IPS-18a (cell line): ENCODE results near the gene TEX13D.

Experiments used
- H3K27ac ChIP-seq: one replicate; pipeline ENCODE4 v1.5.1; 2013; ENCODE audit warnings: low read length
- H3K27me3 ChIP-seq: one replicate; pipeline ENCODE4 v1.6.1; 2013; ENCODE audit warnings: mild to moderate bottlenecking, low read length; ENCODE audit not compliant: control insufficient read depth, insufficient read depth
- H3K36me3 ChIP-seq: one replicate; pipeline ENCODE4 v1.6.1; 2013; ENCODE audit warnings: low read depth, low read length; ENCODE audit not compliant: control insufficient read depth
- H3K4me1 ChIP-seq: one replicate; pipeline ENCODE4 v1.6.1; 2013; ENCODE audit warnings: low read depth, low read length; ENCODE audit not compliant: control insufficient read depth
- H3K4me3 ChIP-seq: one replicate; pipeline ENCODE4 v1.5.1; 2013; ENCODE audit warnings: low read length
- H3K9ac ChIP-seq: one replicate; pipeline ENCODE4 v1.6.1; 2013; ENCODE audit warnings: mild to moderate bottlenecking, low read length, moderate library complexity
- H3K9me3 ChIP-seq: one replicate; pipeline ENCODE4 v1.6.1; 2013; ENCODE audit warnings: low read depth, low read length; ENCODE audit not compliant: control insufficient read depth

Gene TEX13D

GRCh38 chrX:124338733-124339514, 6.5 kb downstream of the TEX13D start:
- Histone ChIP-seq H3K4me3 (no peak overlapping the region), H3K36me3 (no peaks in the 10 kb centered on the region), H3K27me3 (no peaks in the 10 kb centered on the region), H3K9ac (no peak overlapping the region), H3K4me1 (no peaks in the 10 kb centered on the region), H3K27ac (no peak overlapping the region), H3K9me3 (no peaks in the 10 kb centered on the region)

- H3K9me3 ChIP-seq = no peaks in the 10 kb centered on the region
- no peak overlapping the region for H3K9ac ChIP-seq
- H3K36me3 ChIP-seq = no peaks in the 10 kb centered on the region
- H3K4me1 ChIP-seq = no peaks in the 10 kb centered on the region
- H3K4me3 ChIP-seq = no peak overlapping the region
- H3K27ac ChIP-seq = no peak overlapping the region
- H3K27me3 ChIP-seq = no peaks in the 10 kb centered on the region
Observed at GRCh38 chrX:124341396-124342132, 9.1 kb downstream of the TEX13D start.

DNA sequence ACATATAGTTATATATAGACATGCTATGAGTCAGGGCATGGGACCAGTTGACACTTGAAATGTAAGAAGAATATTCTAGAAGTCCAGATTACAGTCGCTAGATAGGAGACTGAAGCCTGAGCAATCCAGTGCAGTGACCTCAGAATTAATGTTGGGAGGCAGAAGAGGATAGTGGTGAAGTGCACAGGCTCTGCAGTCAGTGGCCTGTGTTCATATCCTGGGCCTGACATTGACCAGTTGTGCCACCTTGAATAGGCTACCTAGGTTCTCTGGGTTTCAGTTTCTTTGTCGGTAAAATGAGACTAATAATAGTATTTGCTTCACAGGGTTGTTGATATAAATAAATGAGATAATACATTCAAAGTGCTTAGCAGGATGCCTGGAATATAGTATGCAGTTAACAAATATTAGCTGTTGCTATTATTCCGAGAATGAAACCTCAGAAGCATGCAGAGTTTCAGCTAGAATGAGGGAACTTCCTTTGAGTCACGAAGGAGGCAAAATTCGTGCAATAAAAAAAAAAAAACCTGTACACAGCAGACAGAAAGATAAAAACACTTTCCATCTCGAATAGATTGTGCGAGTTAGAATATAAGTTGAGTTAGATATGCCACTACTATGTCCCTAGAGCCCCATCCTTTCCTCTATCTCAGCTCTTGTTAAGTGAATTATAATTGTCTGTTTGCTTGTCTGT, 9.9 kb downstream of the TEX13D start:
- Histone ChIP-seq H3K9me3 (peaks cover 5% of the 10 kb centered on the region), H3K27ac (no peak overlapping the region), H3K9ac (no peak overlapping the region), H3K36me3 (no peaks in the 10 kb centered on the region), H3K4me1 (no peaks in the 10 kb centered on the region), H3K27me3 (no peaks in the 10 kb centered on the region), H3K4me3 (no peak overlapping the region)

- Histone ChIP-seq H3K36me3 (no peaks in the 10 kb centered on the region), H3K27ac (no peak overlapping the region)
Observed at GRCh38 chrX:124343016-124343415, 10.6 kb downstream of the TEX13D start.

GRCh38 chrX:124344246-124344645, 11.8 kb downstream of the TEX13D start:
- Histone ChIP-seq H3K4me3 (no peak overlapping the region), H3K27me3 (no peaks in the 10 kb centered on the region), H3K27ac (no peak overlapping the region), H3K4me1 (no peaks in the 10 kb centered on the region), H3K9me3 (peaks cover 6% of the 10 kb centered on the region), H3K36me3 (no peaks in the 10 kb centered on the region), H3K9ac (no peak overlapping the region)

More at GRCh38 chrX:124343016-124343415, 10.6 kb downstream of the TEX13D start:
- Histone ChIP-seq H3K4me1 (no peaks in the 10 kb centered on the region), H3K9ac (no peak overlapping the region), H3K4me3 (no peak overlapping the region), H3K27me3 (no peaks in the 10 kb centered on the region), H3K9me3 (peaks cover 6% of the 10 kb centered on the region)

DNA sequence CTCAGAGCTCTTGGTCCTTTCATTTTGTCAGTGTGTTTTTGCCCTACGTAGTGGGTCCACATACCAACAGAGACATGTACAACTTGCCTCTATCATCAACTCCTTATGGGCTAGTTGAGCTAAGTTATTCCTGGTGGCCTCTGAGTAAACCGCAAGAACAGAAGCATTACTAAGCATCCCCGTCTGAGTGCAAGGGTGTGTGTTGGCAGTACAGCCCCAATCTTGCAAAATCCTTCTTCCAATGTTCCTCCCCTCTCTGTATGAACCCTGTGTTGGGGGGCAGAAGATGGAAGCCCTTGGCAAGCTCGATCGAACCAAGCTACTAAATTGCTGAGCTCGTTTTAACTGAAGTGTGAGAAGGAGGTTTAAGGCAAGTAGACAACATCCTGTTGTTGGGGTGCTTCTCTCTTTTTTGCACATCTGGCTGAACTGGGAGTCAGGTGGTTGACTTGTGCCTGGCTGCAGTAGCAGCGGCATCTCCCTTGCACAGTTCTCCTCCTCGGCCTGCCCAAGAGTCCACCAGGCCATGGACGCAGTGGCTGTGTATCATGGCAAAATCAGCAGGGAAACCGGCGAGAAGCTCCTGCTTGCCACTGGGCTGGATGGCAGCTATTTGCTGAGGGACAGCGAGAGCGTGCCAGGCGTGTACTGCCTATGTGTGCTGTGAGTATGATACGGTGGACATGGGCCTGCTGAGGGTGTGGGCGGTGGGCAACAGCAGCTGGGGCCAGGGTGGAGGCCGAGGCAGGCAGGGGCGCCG, 13.8 kb downstream of the TEX13D start, which contains the start of gene SH2D1A:
TSS of gene SH2D1A (plus strand) at position 447 of the 760 bp plus-strand sequence. CDS start at position 527, 80 bp downstream.
- Histone ChIP-seq H3K27me3 (no peaks in the 10 kb centered on the region), H3K27ac (no peak within 1 kb of the TSS), H3K4me1 (no peaks in the 10 kb centered on the region), H3K9ac (no peak within 1 kb of the TSS), H3K9me3 (peaks cover 9% of the 10 kb centered on the region), H3K4me3 (no peak within 1 kb of the TSS), H3K36me3 (no peaks in the 10 kb centered on the region)

DNA sequence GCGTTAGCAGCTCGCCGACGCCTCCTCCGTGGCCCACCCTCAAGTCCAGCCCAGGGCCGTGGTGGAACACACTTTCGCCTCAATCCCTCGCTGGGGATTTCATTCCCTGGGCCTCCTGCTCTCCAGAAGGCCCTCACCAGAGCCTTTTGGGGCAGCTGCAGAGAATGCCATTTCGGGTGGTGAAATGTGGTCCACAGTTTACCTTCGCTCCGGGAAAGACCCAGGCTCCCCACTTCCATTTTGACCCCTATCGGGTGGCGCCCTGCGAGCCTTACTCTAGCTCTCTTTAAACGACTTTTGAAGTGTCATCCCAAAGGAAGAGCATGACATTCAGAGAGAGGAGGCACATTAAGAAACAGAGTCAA, 14.4 kb downstream of the TEX13D start:
- no peaks in the 10 kb centered on the region for H3K36me3 ChIP-seq
- H3K4me1 ChIP-seq = no peaks in the 10 kb centered on the region
- H3K9me3 ChIP-seq = peaks cover 11% of the 10 kb centered on the region
- H3K27ac ChIP-seq = no peak overlapping the region
- no peak overlapping the region for H3K9ac ChIP-seq
- no peak overlapping the region for H3K4me3 ChIP-seq
- H3K27me3 ChIP-seq = no peaks in the 10 kb centered on the region

GRCh38 chrX:124347242-124347641, 14.8 kb downstream of the TEX13D start:
- no peak overlapping the region for H3K9ac ChIP-seq
- H3K36me3 ChIP-seq = no peaks in the 10 kb centered on the region
- no peak overlapping the region for H3K4me3 ChIP-seq
- peaks cover 11% of the 10 kb centered on the region for H3K9me3 ChIP-seq
- no peak overlapping the region for H3K27ac ChIP-seq
- H3K4me1 ChIP-seq = no peaks in the 10 kb centered on the region
- no peaks in the 10 kb centered on the region for H3K27me3 ChIP-seq

GRCh38 chrX:124348182-124348581, 15.7 kb downstream of the TEX13D start:
- H3K4me1 ChIP-seq = no peaks in the 10 kb centered on the region
- no peaks in the 10 kb centered on the region for H3K36me3 ChIP-seq
- no peak overlapping the region for H3K9ac ChIP-seq
- no peak overlapping the region for H3K27ac ChIP-seq
- H3K4me3 ChIP-seq = no peak overlapping the region
- H3K27me3 ChIP-seq = no peaks in the 10 kb centered on the region
- H3K9me3 ChIP-seq = peaks cover 11% of the 10 kb centered on the region

DNA sequence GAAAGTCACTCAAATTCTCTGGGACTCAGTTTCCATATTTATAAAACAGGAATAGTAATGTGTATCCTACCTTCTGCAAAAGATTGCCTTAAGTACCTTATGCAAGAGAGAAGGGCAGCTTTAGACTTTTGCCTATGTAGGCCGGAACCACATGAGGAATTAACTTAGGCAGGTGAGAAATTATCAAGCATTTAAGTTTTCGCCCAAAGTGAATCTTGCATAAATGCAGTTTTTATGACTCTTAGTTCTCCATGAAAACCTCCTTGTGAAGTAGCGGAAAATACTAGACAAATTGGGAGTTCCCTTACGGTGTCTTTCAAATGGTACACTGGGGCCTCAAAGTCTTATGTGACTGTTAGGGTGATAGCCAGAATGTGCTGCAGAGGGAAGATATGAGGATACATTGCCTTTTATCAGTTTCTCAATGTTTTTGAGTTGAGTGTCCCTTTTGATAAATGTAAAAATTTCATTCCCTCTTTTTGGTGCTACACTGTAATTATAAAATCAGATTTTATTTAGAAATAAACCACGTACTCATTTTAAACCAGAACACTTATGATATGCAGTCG, 16.5 kb downstream of the TEX13D start:
- Histone ChIP-seq H3K27ac (no peak overlapping the region), H3K9ac (no peak overlapping the region), H3K4me3 (no peak overlapping the region), H3K9me3 (peaks cover 11% of the 10 kb centered on the region), H3K27me3 (no peaks in the 10 kb centered on the region), H3K4me1 (no peaks in the 10 kb centered on the region), H3K36me3 (no peaks in the 10 kb centered on the region)

GRCh38 chrX:124354648-124355047, 22.2 kb downstream of the TEX13D start:
- Histone ChIP-seq H3K9me3 (peaks cover 5% of the 10 kb centered on the region), H3K9ac (no peak overlapping the region), H3K27ac (no peak overlapping the region), H3K27me3 (no peaks in the 10 kb centered on the region), H3K36me3 (no peaks in the 10 kb centered on the region), H3K4me3 (no peak overlapping the region), H3K4me1 (no peaks in the 10 kb centered on the region)
